ENCODE results near the gene TBC1D17.

Gene TBC1D17

DNA sequence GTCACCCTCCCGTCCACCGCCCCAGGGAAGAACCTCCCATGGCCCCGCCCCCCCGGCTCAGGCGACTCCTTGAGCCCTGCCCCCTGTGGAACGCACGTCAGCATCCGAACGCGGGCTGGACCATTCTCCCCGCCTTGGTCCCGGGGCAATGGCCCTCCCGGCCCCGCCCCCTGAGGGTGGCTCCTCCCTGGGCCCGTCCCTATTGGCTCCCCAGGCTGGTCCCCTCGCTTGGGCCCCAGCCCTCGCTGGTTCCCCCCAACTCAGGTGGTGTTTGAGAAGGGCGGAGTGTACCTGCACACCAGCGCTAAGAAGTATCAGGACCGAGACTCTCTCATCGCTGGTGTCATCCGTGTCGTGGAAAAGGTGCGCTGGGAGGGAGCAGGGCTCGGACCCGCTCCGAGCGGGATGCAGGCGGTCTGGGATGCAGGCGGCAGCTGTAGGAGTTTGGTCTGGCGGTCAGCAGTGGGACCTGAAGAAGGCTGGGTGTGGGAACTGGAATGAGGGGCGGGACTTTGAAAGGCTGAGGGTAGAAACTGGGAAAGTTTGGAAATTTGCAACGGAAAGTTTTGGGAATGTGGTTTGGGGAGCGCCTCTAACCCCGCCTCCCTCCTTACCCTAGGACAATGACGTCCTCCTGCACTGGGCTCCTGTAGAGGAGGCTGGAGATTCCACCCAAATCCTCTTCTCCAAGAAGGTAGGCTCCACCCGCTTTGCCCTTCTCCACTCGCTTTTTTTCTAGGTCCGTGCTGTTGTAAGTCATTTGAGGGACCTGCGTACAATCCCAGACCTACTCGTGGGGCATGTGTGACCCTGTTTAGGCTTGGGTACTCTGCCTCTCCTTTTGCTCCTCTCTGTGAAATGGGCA, 609 bp downstream of the TBC1D17 start:
- peak; percentile 97 for DNase-seq (ENCODE audit: low read depth, low spot score)

- no peak for DNase-seq (ENCODE audit: low read depth, low spot score)
Measured at GRCh38 chr19:49878744-49879070, 1.2 kb downstream of the TBC1D17 start.

DNA sequence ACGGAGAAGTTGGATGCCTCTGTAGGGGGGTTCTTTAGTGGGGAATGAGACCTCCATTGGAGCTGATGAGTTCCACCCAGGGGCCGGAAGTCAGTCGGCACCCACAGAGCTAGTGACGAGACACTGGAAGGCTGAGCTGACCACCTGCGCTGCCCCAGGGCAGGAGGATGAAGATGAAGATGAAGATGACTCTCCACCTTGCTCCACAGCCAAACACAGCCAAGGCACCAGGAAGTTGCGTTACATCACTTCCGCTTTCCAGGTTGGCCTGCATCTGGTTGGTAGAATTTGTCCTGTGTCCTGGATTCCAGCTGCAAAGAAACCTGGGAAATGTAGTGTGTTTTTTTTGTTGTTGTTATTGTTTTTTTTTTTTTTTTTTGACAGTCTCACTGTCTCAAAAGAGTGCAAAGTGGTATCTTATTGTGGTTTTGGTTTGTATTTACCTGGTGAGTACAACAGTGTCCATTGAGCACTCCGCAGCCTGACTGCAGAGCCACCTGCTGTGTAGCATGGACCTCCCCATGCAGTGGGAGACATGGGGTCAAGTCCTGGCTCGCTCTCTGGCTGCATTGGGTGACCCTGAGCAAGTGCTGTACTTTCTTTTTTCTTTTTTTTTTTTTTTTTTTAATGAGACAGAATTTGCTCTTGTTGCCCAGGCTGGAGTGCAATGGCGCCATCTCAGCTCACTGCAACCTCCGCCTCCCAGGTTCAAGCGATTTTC, 1.9 kb downstream of the TBC1D17 start:
- DNase-seq (ENCODE audit: low read depth, low spot score) = no peak

DNA sequence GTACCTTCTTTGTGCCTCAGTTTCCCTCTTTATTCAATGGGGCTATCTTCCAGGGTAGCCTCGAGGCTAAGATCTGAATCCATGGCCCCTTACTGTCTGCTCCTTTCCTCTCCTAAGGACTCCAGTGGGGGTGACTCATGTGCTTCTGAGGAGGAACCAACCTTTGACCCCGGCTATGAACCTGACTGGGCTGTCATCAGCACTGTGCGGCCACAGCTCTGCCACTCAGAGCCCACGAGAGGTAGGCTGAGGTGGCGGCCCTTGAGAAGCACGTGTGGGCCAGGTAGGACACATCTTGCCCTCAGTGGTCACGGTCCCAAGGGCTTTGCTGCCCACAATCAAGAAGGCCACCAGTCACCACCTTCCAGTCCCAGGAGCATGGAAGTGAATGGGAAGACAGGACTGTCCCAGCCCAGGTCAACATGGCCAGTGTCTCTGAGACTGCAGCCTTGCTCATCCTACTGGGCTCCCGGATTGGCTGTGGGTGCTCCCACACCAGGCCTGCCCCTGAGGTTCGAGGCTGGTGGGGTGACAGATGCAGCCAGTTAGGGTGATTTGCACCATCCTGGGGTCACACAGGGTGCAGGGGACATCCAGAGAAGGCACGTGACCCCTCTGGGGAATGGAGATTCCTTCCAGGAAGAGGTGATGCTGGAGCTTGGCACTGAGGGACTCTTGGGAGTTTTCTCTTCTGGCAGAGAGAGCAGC, 2.8 kb downstream of the TBC1D17 start:
- no peak for DNase-seq (ENCODE audit: low read depth, low spot score)

DNA sequence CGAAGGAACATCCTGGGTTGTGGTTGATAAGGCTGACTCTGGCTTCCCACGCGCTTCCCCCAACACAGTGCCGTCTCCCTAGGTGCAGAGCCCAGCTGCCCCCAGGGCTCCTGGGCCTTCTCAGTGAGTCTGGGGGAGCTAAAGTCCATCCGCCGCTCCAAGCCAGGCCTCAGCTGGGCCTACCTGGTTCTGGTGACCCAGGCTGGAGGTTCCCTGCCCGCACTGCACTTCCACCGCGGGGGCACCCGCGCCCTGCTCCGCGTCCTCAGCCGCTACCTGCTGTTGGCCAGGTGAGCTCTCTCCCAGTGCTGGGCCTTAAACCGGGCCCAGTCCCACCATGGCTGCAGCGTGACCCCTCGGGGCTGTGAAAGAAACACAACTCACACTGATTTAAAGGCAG, 3.7 kb downstream of the TBC1D17 start:
- no peak for DNase-seq (ENCODE audit: low read depth, low spot score)

DNA sequence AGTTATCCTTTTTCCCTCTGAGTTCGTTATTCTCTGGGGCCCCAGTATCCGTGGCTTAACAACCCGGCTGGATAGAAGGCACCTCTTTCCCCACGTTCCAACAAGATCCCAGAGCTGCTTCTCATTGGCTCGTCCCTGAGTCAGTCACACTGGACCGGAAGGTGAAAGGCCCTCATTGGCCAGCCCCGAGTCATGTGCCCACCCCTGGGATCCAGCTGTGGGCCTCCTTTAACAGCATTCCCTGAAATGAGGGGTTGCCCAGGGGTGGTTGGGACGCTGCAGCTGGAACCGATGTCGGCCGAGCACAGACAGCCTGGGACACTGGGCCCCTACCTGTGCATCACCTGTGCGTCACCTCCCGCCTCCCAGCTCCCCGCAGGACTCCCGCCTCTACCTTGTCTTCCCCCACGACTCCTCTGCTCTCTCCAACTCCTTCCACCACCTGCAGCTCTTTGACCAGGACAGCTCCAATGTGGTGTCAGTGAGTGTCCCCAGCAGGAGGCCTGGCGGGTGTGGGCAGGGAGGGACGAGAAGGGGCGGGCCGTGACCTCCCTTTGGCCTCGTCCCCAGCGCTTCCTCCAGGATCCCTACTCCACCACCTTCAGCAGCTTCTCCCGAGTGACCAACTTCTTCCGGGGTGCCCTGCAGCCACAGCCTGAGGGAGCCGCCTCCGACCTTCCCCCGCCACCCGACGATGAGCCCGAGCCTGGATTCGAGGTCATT, 4.3 kb downstream of the TBC1D17 start:
- DNase-seq (ENCODE audit: low read depth, low spot score) = no peak

DNA sequence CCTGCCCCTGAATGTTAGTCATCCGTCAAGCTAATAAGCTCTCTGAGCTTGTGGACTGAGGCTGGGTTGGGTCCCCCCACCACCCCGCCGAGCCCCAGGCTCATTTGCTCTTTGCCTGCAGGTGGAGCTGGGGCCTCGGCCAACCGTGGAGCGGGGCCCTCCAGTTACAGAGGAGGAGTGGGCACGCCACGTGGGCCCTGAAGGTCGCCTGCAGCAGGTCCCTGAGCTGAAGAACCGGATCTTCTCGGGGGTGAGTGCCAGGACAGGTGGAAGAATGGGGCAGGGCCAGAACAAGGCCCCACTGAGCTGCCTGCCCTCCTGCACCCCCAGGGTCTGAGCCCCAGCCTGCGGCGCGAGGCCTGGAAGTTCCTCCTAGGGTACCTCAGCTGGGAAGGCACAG, 5.1 kb downstream of the TBC1D17 start:
- no peak for DNase-seq (ENCODE audit: low read depth, low spot score)

DNA sequence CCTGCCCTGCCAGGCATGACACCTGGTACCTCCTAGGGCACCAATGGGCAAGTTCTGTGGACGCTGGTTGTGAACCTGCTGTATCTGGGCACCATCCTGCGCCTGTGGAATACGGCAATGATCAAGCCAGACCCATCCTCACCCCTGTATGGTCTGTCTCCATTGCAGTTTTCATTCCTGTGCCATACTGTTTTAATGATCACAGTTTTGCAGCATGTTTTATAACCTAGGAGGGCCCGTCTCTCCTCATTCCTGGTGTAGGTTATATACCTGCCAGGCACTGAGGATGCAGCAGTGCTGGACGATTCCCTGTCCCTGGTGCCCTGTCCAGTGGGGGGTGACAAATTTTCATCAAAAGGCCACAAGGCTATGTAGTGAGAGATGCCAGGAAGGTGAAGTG, 5.6 kb downstream of the TBC1D17 start:
- no peak for DNase-seq (ENCODE audit: low read depth, low spot score)

- no peak for DNase-seq (ENCODE audit: low read depth, low spot score)
Measured at GRCh38 chr19:49884109-49884508, 6.6 kb downstream of the TBC1D17 start.

DNA sequence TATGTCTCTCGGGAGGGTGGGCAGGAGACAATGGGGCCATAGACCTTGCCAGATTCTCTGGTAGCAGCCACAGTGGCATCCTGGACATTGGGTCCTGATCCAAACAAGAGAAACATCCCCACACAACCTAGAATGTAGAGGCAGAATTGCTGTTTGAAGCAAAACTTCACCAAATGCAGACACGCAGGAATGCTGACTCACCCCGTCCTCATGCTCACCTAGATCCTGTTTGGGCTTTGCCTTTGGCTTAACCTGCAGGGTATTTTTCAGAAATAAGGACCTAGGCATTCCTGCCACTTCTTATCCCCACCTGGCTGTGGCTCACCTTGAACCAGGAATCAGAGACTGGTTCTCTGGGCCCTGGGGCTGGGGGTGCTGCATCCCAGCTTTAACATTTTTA, 7.3 kb downstream of the TBC1D17 start:
- no peak for DNase-seq (ENCODE audit: low read depth, low spot score)

DNA sequence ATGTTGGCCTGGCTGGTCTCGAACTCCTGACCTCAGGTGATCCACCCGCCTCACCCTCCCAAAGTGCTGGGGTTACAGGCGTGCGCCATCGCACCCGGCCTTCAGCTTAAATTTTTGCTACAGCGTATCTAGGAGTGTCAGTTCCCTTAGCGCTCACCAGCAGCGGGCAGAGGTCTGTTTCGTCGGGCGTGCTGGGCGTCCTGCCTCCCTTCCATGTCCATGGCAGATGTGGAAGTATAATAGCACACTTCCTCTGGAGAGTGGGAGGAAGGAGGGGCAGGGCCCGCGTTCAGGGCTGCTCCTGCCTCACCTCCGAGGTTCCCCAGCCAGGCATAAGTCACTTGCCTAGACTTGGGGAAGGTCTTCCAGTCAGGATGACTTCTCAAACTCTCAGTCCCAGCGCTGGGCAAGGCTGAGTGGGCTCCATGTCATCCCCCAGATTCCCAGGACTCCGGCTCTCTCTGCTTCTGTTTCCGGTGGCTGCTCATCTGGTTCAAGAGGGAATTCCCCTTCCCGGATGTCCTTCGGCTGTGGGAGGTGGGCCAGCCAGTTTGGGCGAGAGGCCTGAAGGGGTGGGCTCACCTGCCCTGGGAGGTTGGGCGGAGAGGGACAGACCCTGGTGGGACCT, 9.6 kb downstream of the TBC1D17 start:
- DNase-seq (ENCODE audit: low read depth, low spot score) = no peak

GRCh38 chr19:49887665-49888509, 10.4 kb downstream of the TBC1D17 start:
- DNase-seq (ENCODE audit: low read depth, low spot score) = no peak

DNA sequence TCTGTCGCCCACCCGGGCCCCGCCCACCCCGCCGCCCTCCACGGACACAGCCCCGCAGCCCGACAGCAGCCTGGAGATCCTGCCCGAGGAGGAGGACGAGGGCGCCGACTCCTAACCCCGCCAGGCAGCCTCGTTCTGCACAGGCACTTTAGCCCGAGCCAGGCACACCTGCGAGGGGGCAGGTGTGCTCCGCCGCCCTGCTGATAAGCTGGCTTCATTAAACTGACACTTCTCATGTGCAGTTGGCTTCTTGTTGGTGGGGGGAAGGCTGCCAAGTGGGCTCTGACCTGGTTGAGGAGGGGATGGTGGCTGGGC, 11.0 kb downstream of the TBC1D17 start:
- DNase-seq (ENCODE audit: low read depth, low spot score) = no peak

DNA sequence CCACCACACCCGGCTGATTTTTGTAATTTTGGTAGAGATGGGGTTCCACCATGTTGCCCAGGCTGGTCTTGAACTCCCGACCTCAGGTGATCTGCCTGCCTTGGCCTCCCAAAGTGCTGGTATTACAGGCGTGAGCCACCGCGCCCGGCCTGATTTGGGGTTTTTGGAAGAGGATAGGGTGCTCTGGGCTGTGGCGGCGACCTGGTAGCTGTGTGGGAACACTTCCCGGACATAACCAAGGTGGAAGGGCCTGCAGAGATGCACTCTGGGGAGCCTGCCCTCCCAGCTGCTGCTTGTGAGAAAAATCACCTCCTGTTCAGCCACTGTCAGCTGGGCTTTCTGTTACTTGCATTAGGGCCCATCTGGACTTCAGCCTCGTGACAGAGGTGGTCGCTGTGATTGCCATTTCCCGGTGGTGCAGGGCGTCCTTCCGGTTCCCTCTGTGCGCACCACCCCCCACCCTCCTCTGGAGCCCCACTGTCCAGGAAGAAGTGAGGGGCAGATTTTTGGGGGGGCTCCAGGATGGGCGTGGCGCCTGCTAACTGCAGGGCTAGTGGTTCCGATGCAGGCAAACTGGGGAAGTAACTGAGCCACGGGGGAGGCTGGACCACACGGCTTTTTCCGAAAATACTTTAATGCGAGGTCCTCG, 11.7 kb downstream of the TBC1D17 start:
- DNase-seq (ENCODE audit: low read depth, low spot score) = no peak

GRCh38 chr19:49889687-49890348, 12.3 kb downstream of the TBC1D17 start:
- peak; percentile 46 for DNase-seq (ENCODE audit: low read depth, low spot score)

DNA sequence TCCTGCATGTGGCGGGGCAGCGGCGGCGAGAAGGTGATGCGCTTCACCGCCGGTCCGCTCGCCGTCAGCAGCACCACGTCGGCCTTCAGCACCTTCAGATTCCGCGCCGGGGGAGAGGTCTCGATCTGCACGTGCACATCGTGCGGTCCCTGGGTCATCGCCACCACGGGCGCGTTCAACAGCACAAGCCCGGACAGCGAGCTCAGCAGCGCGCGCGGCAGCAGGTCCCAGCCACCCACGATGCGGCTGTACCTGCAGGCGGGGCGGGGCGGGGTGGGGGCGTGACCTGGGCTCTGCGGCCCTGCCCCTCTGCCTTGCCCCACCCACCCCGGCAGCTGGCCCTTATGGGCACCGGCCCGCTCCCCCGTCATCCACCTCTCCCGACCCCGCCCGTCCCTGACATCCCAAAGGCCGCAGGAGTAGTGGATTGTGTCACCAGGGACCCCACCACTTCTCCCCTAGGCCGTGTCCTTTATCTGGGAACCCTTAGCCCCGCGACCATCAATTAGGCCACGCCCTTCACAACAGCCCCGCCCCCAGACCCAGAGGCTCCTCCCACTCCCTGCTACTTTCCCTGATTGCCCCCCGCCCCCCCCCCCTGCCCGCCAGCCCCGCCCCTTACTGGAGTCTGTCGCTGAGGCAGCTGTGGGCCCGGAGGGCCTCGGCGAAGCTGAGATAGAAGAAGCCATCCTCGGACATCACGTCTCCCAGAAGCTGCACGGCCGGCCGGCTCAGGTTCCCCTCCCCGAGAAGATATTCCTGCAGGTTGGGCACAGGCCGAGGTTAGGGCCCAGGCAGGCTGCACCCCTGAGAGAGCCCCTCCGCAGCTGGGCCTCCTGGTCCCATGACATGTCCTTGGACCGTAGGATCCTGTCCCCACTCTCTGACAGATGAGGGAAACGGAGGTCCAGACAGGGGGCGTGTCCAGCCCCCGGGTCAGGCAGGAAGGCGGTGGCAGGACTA, 13.1 kb downstream of the TBC1D17 start:
- DNase-seq (ENCODE audit: low read depth, low spot score) = no peak

GRCh38 chr19:49891393-49891792, 13.9 kb downstream of the TBC1D17 start:
- no peak for DNase-seq (ENCODE audit: low read depth, low spot score)

DNA sequence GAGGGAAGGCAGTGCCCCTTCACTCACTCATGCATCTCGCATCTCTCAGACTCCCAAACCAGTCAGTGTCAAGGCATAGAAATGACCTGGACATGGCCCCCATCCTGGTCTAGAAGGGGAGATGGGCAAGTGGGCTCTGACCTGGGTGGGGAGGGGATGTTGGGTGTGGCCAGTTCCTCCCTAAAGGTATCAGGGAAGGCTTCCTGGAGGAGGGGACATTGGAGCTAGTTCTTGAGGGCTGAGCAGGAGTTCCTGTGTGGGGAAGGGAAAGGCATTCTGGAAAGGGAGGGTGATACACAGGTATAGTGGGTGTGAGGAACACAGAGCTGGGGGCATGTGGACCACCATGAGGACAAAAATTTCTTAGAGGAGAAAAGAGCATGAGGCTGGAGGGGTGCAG, 15.2 kb downstream of the TBC1D17 start:
- no peak for DNase-seq (ENCODE audit: low read depth, low spot score)
